A549 (cell line): ENCODE data around the gene CDH5. TPM values are rescaled to one million over a fixed set of nuclear protein-coding genes. Genes with fewer than 3 reads are reported as not detected.

Experiments
- ATAC-seq, 2 experiments: fragments of 200-7000 bp in 1 of 2; fragments of >200 bp in 1 of 2; cut with Nextera tagmentation in 1 of 2; cut with Tn5 transposase in 1 of 2; 3 replicates each; pipeline versions ENCODE4 v1.8.0 to v1.9.1; 2018 to 2020; ENCODE audit warnings: mild to moderate bottlenecking in 1 of 2, moderate library complexity in 1 of 2
- CTCF ChIA-PET: fragments of 300-600 bp; sonication (Branson Sonifier 250); formaldehyde crosslinking; extraction: SDS; loops from one replicate; lab custom pipeline; 2021; ENCODE audit warnings: antibody characterized with exemption, inconsistent platforms; lab: Yijun Ruan, JAX
- POLR2A ChIA-PET: fragments of 350-600 bp; formaldehyde crosslinking; extraction: SDS; loops from one replicate; lab custom pipeline; 2021; ENCODE audit warnings: antibody characterized with exemption, inconsistent platforms; lab: Yijun Ruan, JAX
- DNase-seq, 2 experiments: peaks; one replicate each; pipeline versions ENCODE4 v3.0.0 to v3.0.0-alpha.2; 2011 to 2016; ENCODE audit warnings: low read depth in 1 of 2, low spot score in 1 of 2
- FAIRE-seq: peaks from 2 replicates; lab custom pipeline; 2011; peaks lifted over from hg19 to GRCh38; lab: Jason Lieb, UNC
- H3K27ac ChIP-seq, 2 experiments: fragments of >200 bp; sonication (Bioruptor Twin); formaldehyde crosslinking; 3 replicates each; pipeline ENCODE4 v1.5.1; 2016 to 2017
- H3K4me1 ChIP-seq: fragments of >200 bp; sonication (Bioruptor Twin); formaldehyde crosslinking; 3 replicates; pipeline ENCODE4 v1.6.1; 2016
- H3K4me2 ChIP-seq: fragments of >200 bp; sonication (Bioruptor Twin); formaldehyde crosslinking; 3 replicates; pipeline ENCODE4 v1.6.1; 2016
- H3K4me3 ChIP-seq: fragments of >200 bp; sonication (Bioruptor Twin); formaldehyde crosslinking; 3 replicates; pipeline ENCODE4 v1.5.1; 2016
- H3K9me3 ChIP-seq: fragments of >200 bp; sonication (Bioruptor Twin); formaldehyde crosslinking; 3 replicates; pipeline ENCODE4 v1.6.1; 2016
- BHLHE40 ChIP-seq: IDR thresholded peaks from 2 replicates; pipeline ENCODE4 v1.6.1; 2012; ENCODE audit warnings: low read depth, low read length, inconsistent platforms
- CEBPB ChIP-seq, 2 experiments: fragments of >200 bp in 1 of 2; sonication (Bioruptor Twin) in 1 of 2; formaldehyde crosslinking in 1 of 2; IDR thresholded peaks; 2 replicates each; pipeline ENCODE4 v1.6.1; 2012 to 2016
- EHMT2 ChIP-seq: fragments of 200-600 bp; sonication (generic); IDR thresholded peaks from 2 replicates; pipeline ENCODE4 v1.6.1; 2016; ENCODE audit warnings: antibody characterized with exemption, low read depth, mild to moderate bottlenecking, moderate library complexity
- FOXS1 ChIP-seq: fragments of 250-450 bp; sonication (Bioruptor Pico); IDR thresholded peaks from 2 replicates; pipeline ENCODE4 v1.5.0; 2020; ENCODE audit warnings: mild to moderate bottlenecking, moderate library complexity
- GATA3 ChIP-seq: IDR thresholded peaks from 2 replicates; pipeline ENCODE4 v1.6.1; 2012; ENCODE audit warnings: borderline replicate concordance
- HOXA7 ChIP-seq: fragments of 250-450 bp; sonication (Bioruptor Pico); IDR thresholded peaks from 2 replicates; pipeline ENCODE4 v1.5.0; 2020; ENCODE audit warnings: mild to moderate bottlenecking, moderate library complexity
- HOXB13 ChIP-seq: fragments of 250-450 bp; sonication (Bioruptor Pico); IDR thresholded peaks from 2 replicates; pipeline ENCODE4 v1.5.0; 2020; ENCODE audit warnings: low read depth, mild to moderate bottlenecking, moderate library complexity
- KDM5A ChIP-seq: fragments of 200-600 bp; sonication (generic); IDR thresholded peaks from 2 replicates; pipeline ENCODE4 v1.6.1; 2016; ENCODE audit warnings: antibody characterized with exemption, mild to moderate bottlenecking
- NR3C1 ChIP-seq: fragments of >200 bp; sonication (Bioruptor Twin); formaldehyde crosslinking; IDR thresholded peaks from 3 replicates; pipeline ENCODE4 v1.6.1; 2017
- POLR2A ChIP-seq: IDR thresholded peaks from 2 replicates; pipeline ENCODE4 v1.6.1; 2012; ENCODE audit warnings: mild to moderate bottlenecking, low read length
- ZSCAN20 ChIP-seq: fragments of 250-450 bp; sonication (Bioruptor Pico); IDR thresholded peaks from 2 replicates; pipeline ENCODE4 v1.8.0; 2022; ENCODE audit warnings: mild to moderate bottlenecking, moderate library complexity
- WGBS: methylation state at CpG from one replicate; pipeline ENCODE4 v1.1.6; 2017; ENCODE audit errors: missing lambda C conversion rate; 5-methylcytosine and 5-hydroxymethylcytosine counted together
- polyA plus RNA-seq, 4 experiments: library from polyadenylated mRNA; depleted of rRNA in 3 of 4; stranded (reverse); fragments of >200 nt; fragmentation: RNase III in 1 of 4; extraction: RNeasy Plus Mini Kit Qiagen cat#74134 plus additional on column Dnase treatment in 1 of 4; gene quantifications; 2 replicates in 3 of 4; 3 replicates in 1 of 4; pipeline ENCODE4 v1.2.3, GENCODE V29; 2011 to 2017
- TF ChIP-seq, protein P1 (sequence below): IDR thresholded peaks from 2 replicates; pipeline ENCODE4 v1.6.1; 2012
- TF ChIP-seq, protein P2 (sequence below): fragments of 250-450 bp; sonication (Bioruptor Pico); IDR thresholded peaks from 2 replicates; pipeline ENCODE4 v1.5.0; 2021; ENCODE audit warnings: mild to moderate bottlenecking, moderate library complexity, borderline replicate concordance
- TF ChIP-seq, protein P3 (sequence below): fragments of >200 bp; sonication (Bioruptor Twin); formaldehyde crosslinking; IDR thresholded peaks from 3 replicates; pipeline ENCODE4 v1.6.1; 2016
- TF ChIP-seq, protein P4 (sequence below): fragments of 250-450 bp; sonication (Bioruptor Pico); IDR thresholded peaks from 2 replicates; pipeline ENCODE4 v1.5.0; 2020; ENCODE audit warnings: low read depth, mild to moderate bottlenecking, moderate library complexity

Gene CDH5
- polyA plus RNA-seq, 2 of the 4 experiments (the other 2 are of a cell fraction): 0.01 TPM; not detected in 1

DNA sequence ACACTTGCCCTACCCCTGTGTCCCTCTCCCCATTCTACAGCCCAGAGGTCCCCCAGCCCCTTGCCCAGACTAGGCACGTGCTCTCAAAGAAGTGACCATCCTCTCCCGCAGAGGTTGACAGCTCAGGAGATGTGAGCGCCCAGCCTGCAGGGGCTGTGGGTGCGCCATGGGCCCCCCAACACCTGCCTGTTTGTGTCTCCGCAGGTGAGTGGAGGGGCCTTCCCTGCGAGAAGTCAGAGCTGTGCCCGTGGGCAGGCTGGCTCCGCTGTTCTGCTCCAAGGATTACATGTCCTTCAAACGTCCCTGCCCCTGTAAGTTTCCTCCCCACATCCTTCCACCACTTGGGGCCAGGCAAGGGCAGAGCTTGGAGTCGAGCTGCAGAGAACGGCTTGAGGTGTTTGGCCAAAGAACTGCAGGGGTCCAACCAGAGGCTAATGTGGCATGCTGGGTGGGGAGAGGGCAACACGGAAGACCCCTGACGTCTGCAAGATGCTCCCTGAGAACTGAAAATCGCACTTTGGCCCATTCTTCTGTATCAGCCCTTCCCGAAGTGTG, 71.0 kb downstream of the CDH5 start:
- DNase-seq (no peak), FAIRE-seq (no peak), ATAC-seq (no peak)
- CTCF ChIA-PET: interaction anchor here (1.0 to 1.3 kb wide), 2 partner anchors 31 to 80 kb away, joined by 3 to 5 read pairs; no protein-coding TSS in a partner anchor
- no peaks in the 10 kb centered on the region for H3K9me3 ChIP-seq
- TF ChIP-seq HOXA7 (CRISPR knock-in tag): no peak
- TF ChIP-seq, protein P1, sequence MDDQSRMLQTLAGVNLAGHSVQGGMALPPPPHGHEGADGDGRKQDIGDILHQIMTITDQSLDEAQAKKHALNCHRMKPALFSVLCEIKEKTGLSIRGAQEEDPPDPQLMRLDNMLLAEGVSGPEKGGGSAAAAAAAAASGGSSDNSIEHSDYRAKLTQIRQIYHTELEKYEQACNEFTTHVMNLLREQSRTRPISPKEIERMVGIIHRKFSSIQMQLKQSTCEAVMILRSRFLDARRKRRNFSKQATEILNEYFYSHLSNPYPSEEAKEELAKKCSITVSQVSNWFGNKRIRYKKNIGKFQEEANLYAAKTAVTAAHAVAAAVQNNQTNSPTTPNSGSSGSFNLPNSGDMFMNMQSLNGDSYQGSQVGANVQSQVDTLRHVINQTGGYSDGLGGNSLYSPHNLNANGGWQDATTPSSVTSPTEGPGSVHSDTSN: no peak
- TF ChIP-seq, all 56 proteins: peak for 0
- Histone ChIP-seq H3K27ac (no peak overlapping the region), H3K4me1 (peaks cover 17% of the 10 kb centered on the region), H3K4me2 (no peak overlapping the region), H3K4me3 (no peak overlapping the region)
- WGBS: 59% methylated on average over 12 of the region's 15 CpGs
- POLR2A ChIA-PET: no interaction called here

DNA sequence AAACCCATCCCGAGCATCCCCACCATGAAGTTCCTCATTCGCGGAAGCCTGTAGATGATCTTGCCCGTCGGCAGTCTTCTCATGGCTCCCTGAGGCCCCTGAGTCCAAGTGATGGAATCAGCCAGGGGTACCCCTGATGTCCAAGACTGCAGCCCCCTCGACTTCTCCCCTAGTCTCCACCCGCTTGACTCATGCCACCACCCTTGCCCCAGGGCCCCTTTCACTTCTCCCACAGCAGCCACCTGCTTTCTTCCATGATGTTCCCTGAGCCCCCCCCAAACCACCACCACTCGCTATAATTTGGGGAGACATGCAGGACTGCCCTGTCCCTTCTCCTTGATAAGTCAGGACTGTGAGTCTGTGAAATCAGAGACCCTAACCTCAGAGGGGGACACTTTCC, 72.0 kb downstream of the CDH5 start:
- ATAC-seq (no peak), FAIRE-seq (no peak), DNase-seq (no peak)
- Histone ChIP-seq H3K4me2 (no peak overlapping the region), H3K27ac (no peak overlapping the region), H3K9me3 (no peaks in the 10 kb centered on the region), H3K4me3 (no peak overlapping the region), H3K4me1 (peaks cover 13% of the 10 kb centered on the region)
- CTCF ChIA-PET: no interaction called here
- WGBS: 81% methylated on average over 8 of the region's 8 CpGs
- POLR2A ChIA-PET: no interaction called here
- TF ChIP-seq POLR2A (no peak), FOXS1 (no peak), HOXB13 (CRISPR knock-in tag) (no peak), GATA3 (no peak), NR3C1 (no peak), EHMT2 (no peak), BHLHE40 (no peak), CEBPB (IDR thresholded peaks at IDR 0.05) (no peak)
- TF ChIP-seq, protein P2, sequence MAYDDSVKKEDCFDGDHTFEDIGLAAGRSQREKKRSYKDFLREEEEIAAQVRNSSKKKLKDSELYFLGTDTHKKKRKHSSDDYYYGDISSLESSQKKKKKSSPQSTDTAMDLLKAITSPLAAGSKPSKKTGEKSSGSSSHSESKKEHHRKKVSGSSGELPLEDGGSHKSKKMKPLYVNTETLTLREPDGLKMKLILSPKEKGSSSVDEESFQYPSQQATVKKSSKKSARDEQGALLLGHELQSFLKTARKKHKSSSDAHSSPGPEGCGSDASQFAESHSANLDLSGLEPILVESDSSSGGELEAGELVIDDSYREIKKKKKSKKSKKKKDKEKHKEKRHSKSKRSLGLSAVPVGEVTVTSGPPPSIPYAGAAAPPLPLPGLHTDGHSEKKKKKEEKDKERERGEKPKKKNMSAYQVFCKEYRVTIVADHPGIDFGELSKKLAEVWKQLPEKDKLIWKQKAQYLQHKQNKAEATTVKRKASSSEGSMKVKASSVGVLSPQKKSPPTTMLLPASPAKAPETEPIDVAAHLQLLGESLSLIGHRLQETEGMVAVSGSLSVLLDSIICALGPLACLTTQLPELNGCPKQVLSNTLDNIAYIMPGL: no peak

DNA sequence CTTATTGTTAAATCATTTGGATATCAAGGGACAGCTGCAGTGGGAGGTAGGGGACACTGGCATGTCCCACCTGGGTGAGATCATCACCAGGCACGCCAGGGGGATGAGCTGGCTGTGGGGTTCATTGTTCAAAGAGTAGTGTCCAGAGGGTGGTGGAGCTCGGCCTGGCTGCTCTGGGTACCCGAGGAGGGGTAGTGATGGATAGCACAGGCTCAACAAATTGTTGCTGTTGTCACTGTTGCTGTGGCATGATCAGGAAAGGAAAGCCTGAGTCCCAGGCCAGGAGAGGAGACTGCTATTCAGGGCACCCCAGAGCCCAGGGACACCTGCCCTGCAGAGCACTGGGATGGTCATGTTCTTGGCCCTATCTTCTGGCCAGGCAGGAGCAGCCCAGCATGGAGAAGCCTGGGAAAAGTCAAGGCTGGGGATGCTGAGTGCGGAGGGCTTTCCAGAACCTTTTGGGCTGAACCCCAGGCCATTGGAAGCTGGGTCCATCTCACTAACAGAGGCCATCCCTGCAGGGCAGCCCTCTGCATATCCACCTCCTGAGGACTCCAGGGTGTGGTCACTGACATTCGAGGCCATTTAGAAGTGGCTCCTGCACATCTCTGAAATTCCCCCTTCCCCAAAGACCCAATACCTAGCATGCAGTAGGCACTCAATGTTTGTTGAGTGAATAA, 72.7 kb downstream of the CDH5 start:
- ChIA-PET POLR2A (no interaction called here), CTCF (interaction anchor here (0.7 to 1.4 kb wide), 5 partner anchors 8 to 429 kb away, joined by 3 to 4 read pairs (median 3); no protein-coding TSS in a partner anchor)
- Histone ChIP-seq H3K9me3 (no peaks in the 10 kb centered on the region), H3K4me2 (no peak overlapping the region), H3K4me1 (peaks cover 6% of the 10 kb centered on the region), H3K27ac (no peak overlapping the region), H3K4me3 (no peak overlapping the region)
- no peak for TF ChIP-seq KDM5A
- no peak for TF ChIP-seq ZSCAN20
- TF ChIP-seq, protein P2: no peak
- TF ChIP-seq, protein P3, sequence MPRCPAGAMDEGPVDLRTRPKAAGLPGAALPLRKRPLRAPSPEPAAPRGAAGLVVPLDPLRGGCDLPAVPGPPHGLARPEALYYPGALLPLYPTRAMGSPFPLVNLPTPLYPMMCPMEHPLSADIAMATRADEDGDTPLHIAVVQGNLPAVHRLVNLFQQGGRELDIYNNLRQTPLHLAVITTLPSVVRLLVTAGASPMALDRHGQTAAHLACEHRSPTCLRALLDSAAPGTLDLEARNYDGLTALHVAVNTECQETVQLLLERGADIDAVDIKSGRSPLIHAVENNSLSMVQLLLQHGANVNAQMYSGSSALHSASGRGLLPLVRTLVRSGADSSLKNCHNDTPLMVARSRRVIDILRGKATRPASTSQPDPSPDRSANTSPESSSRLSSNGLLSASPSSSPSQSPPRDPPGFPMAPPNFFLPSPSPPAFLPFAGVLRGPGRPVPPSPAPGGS: no peak
- TF ChIP-seq, protein P4, sequence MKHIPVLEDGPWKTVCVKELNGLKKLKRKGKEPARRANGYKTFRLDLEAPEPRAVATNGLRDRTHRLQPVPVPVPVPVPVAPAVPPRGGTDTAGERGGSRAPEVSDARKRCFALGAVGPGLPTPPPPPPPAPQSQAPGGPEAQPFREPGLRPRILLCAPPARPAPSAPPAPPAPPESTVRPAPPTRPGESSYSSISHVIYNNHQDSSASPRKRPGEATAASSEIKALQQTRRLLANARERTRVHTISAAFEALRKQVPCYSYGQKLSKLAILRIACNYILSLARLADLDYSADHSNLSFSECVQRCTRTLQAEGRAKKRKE (CRISPR knock-in tag): no peak
- FAIRE-seq: no peak
- 42% methylated on average over 5 of the region's 5 CpGs for WGBS
- no peak for DNase-seq
- no peak for ATAC-seq
